GM12891 (cell line): ENCODE measurements around the gene TBX20.
"Not testable (repeated sequence)": the region's sequence is repeated elsewhere in the genome, so short reads cannot be mapped to it uniquely, and the experiment has no call there.

ENCODE experiments used
- POLR2A ChIP-seq: IDR thresholded peaks from 2 replicates; pipeline ENCODE4 v1.6.1; 2011; ENCODE audit warnings: low read depth, low read length, control low read depth
- POLR2AphosphoS5 ChIP-seq: IDR thresholded peaks from 2 replicates; pipeline ENCODE4 v1.6.1; 2011; ENCODE audit warnings: low read depth, low read length, control low read depth
- POU2F2 ChIP-seq: IDR thresholded peaks from 2 replicates; pipeline ENCODE4 v1.6.1; 2011; ENCODE audit warnings: low read depth, mild to moderate bottlenecking, control low read depth, low read length, moderate library complexity
- SPI1 ChIP-seq: IDR thresholded peaks from 2 replicates; pipeline ENCODE4 v1.6.1; 2011; ENCODE audit warnings: low read depth, low read length, control low read depth
- TAF1 ChIP-seq: IDR thresholded peaks from 2 replicates; pipeline ENCODE4 v1.6.1; 2011; ENCODE audit warnings: low read depth, low read length, control low read depth

GRCh38 chr7:35200170-35200569, 53.7 kb downstream of the TBX20 start:
- not testable (repeated sequence) for TF ChIP-seq POLR2AphosphoS5, POLR2A, SPI1, POU2F2, TAF1
